IMR-90 (cell line): ENCODE data around the gene IGF2BP3. TPM values are rescaled to one million over a fixed set of nuclear protein-coding genes. Genes with fewer than 3 reads are reported as not detected.
A peak's percentile ranks its signal among the peaks of the same experiment; 100 is the strongest.

Experiments
- ATAC-seq: fragments of 200-7000 bp; cut with Tn5 transposase; 2 replicates; pipeline ENCODE4 v1.9.1; 2020; ENCODE audit warnings: low read depth, mild to moderate bottlenecking, moderate library complexity
- BruUV-seq: library from RNA; stranded (reverse); fragments of 400-500 nt; replicated peaks from 2 replicates; lab custom pipeline; 2021; lab: Mats Ljungman, UMichigan
- CTCF ChIA-PET: fragments of 300-600 bp; formaldehyde crosslinking; extraction: SDS; loops from one replicate; lab custom pipeline; 2021; ENCODE audit warnings: antibody characterized with exemption; lab: Yijun Ruan, JAX
- POLR2A ChIA-PET: fragments of 300-600 bp; sonication (Branson Sonifier 250); formaldehyde crosslinking; loops from one replicate; lab custom pipeline; 2022; ENCODE audit warnings: antibody characterized with exemption; ENCODE audit not compliant: unreplicated experiment; lab: Charles Lee
- DNase-seq: peaks from one replicate; pipeline ENCODE4 v3.0.0; 2013
- H2AFZ ChIP-seq: replicated peaks from 2 replicates; pipeline ENCODE3; 2013; ENCODE audit warnings: low read length, mild to moderate bottlenecking; ENCODE audit not compliant: poor library complexity
- H2AK5ac ChIP-seq: 2 replicates; pipeline ENCODE4 v1.6.1; 2013; ENCODE audit warnings: low read depth, low read length, inconsistent platforms
- H2AK9ac ChIP-seq: replicated peaks from 2 replicates; pipeline ENCODE3; 2013; ENCODE audit warnings: mild to moderate bottlenecking, low read depth, low read length, moderate library complexity; ENCODE audit not compliant: poor library complexity
- H2BK120ac ChIP-seq: 2 replicates; pipeline ENCODE4 v1.6.1; 2013; ENCODE audit warnings: low read depth, low read length, inconsistent platforms
- H2BK15ac ChIP-seq: 3 replicates; pipeline ENCODE4 v1.6.1; 2013; ENCODE audit warnings: low read depth, low read length, inconsistent platforms
- H2BK20ac ChIP-seq: 2 replicates; pipeline ENCODE4 v1.6.1; 2013; ENCODE audit warnings: low read depth, mild to moderate bottlenecking, inconsistent platforms, low read length, moderate library complexity
- H2BK5ac ChIP-seq: 2 replicates; pipeline ENCODE4 v1.6.1; 2013; ENCODE audit warnings: mild to moderate bottlenecking, low read depth, low read length, inconsistent platforms; ENCODE audit not compliant: poor library complexity, severe bottlenecking
- H3K14ac ChIP-seq: replicated peaks from 2 replicates; pipeline ENCODE4 v1.6.1; 2013; ENCODE audit warnings: low read depth, low read length, inconsistent platforms
- H3K18ac ChIP-seq: 2 replicates; pipeline ENCODE4 v1.6.1; 2013; ENCODE audit warnings: low read depth, low read length, control low read depth
- H3K23ac ChIP-seq: 2 replicates; pipeline ENCODE4 v1.6.1; 2013; ENCODE audit warnings: low read depth, low read length, inconsistent platforms
- H3K27ac ChIP-seq: 2 replicates; pipeline ENCODE4 v1.5.1; 2013; ENCODE audit warnings: mild to moderate bottlenecking, control low read depth, low read length; ENCODE audit not compliant: insufficient read depth
- H3K27me3 ChIP-seq: 2 replicates; pipeline ENCODE4 v1.6.1; 2013; ENCODE audit warnings: low read length; ENCODE audit not compliant: control insufficient read depth, insufficient read depth
- H3K36me3 ChIP-seq: 2 replicates; pipeline ENCODE4 v1.6.1; 2013; ENCODE audit warnings: low read length, mixed read lengths; ENCODE audit not compliant: control insufficient read depth, insufficient read depth
- H3K4ac ChIP-seq: 2 replicates; pipeline ENCODE4 v1.6.1; 2013; ENCODE audit warnings: low read depth, low read length, inconsistent platforms
- H3K4me1 ChIP-seq: 2 replicates; pipeline ENCODE4 v1.6.1; 2013; ENCODE audit warnings: low read length, mixed read lengths; ENCODE audit not compliant: control insufficient read depth, insufficient read depth
- H3K4me2 ChIP-seq: 2 replicates; pipeline ENCODE4 v1.6.1; 2013; ENCODE audit warnings: low read depth, mild to moderate bottlenecking, control low read depth, low read length, moderate library complexity
- H3K4me3 ChIP-seq: 2 replicates; pipeline ENCODE4 v1.5.1; 2013; ENCODE audit warnings: low read depth, mild to moderate bottlenecking, control low read depth, low read length, moderate library complexity; ENCODE audit not compliant: insufficient read depth
- H3K56ac ChIP-seq: 2 replicates; pipeline ENCODE4 v1.6.1; 2013; ENCODE audit warnings: low read length, inconsistent platforms; ENCODE audit not compliant: insufficient read depth; ENCODE audit errors: extremely low read depth
- H3K79me1 ChIP-seq, 2 experiments: 2 replicates each; pipeline ENCODE4 v1.6.1; 2013; ENCODE audit warnings: low read length in 2 of 2, inconsistent platforms in 1 of 2, low read depth in 1 of 2
- H3K9ac ChIP-seq: 2 replicates; pipeline ENCODE4 v1.6.1; 2013; ENCODE audit warnings: low read depth, low read length, control low read depth
- H3K9me1 ChIP-seq: 2 replicates; pipeline ENCODE4 v1.6.1; 2013; ENCODE audit warnings: low read length, inconsistent platforms; ENCODE audit not compliant: insufficient read depth
- H3K9me3 ChIP-seq: 2 replicates; pipeline ENCODE4 v1.6.1; 2013; ENCODE audit warnings: low read length; ENCODE audit not compliant: control insufficient read depth, insufficient read depth
- H4K20me1 ChIP-seq: 2 replicates; pipeline ENCODE4 v1.6.1; 2013; ENCODE audit warnings: low read length, inconsistent platforms; ENCODE audit not compliant: insufficient read depth
- H4K5ac ChIP-seq: 2 replicates; pipeline ENCODE4 v1.6.1; 2013; ENCODE audit warnings: mild to moderate bottlenecking, low read depth, low read length, control low read depth
- H4K8ac ChIP-seq, 2 experiments: 2 replicates each; pipeline ENCODE4 v1.6.1; 2013; ENCODE audit warnings: low read depth in 2 of 2, low read length in 2 of 2, control low read depth in 1 of 2, inconsistent platforms in 1 of 2
- H4K91ac ChIP-seq: 2 replicates; pipeline ENCODE4 v1.6.1; 2013; ENCODE audit warnings: low read depth, low read length, inconsistent platforms; ENCODE audit not compliant: insufficient read depth
- CHD1 ChIP-seq: IDR thresholded peaks from 2 replicates; pipeline ENCODE4 v1.6.1; 2012; ENCODE audit warnings: low read depth, low read length, improper control_type of control experiment
- CTCF ChIP-seq: conservative IDR thresholded peaks from 2 replicates; pipeline ENCODE4 v1.5.1; 2012; ENCODE audit warnings: mild to moderate bottlenecking, low read depth, low read length, improper control_type of control experiment
- ELK1 ChIP-seq: fragments of 150-350 bp; IDR thresholded peaks from 2 replicates; pipeline ENCODE4 v1.6.1; 2016; ENCODE audit warnings: low read depth, mild to moderate bottlenecking, low read length, moderate library complexity, borderline replicate concordance
- FOS ChIP-seq: fragments of 150-350 bp; IDR thresholded peaks from 2 replicates; pipeline ENCODE4 v1.6.1; 2016; ENCODE audit warnings: low read depth, low read length
- MAFK ChIP-seq: IDR thresholded peaks from 2 replicates; pipeline ENCODE4 v1.6.1; 2012; ENCODE audit warnings: low read depth, low read length, improper control_type of control experiment
- NFE2L2 ChIP-seq: fragments of 150-350 bp; IDR thresholded peaks from 2 replicates; pipeline ENCODE4 v1.6.1; 2016; ENCODE audit warnings: low read depth, mild to moderate bottlenecking, low read length
- RCOR1 ChIP-seq: IDR thresholded peaks from 2 replicates; pipeline ENCODE4 v1.6.1; 2012; ENCODE audit warnings: mild to moderate bottlenecking, low read length, improper control_type of control experiment; ENCODE audit not compliant: insufficient replicate concordance
- USF2 ChIP-seq: fragments of 150-350 bp; IDR thresholded peaks from 2 replicates; pipeline ENCODE4 v1.6.1; 2017; ENCODE audit warnings: mild to moderate bottlenecking, antibody characterized with exemption, low read length, low read depth
- WGBS, 2 experiments: methylation state at CpG; one replicate each; pipeline versions ENCODE4 v1.1.5 to v1.1.7; 2013; ENCODE audit warnings: missing lambda C conversion rate in 2 of 2; ENCODE audit not compliant: insufficient read length in 1 of 2; ENCODE audit errors: extremely low coverage in 2 of 2; 5-methylcytosine and 5-hydroxymethylcytosine counted together
- dilution Hi-C: fragments of 300-500 bp; cut with HindIII; formaldehyde crosslinking; loops from one replicate; pipeline ENCODE4 v1.14.3; 2018; ENCODE audit warnings: low sequenced_read_pairs; ENCODE audit not compliant: unreplicated experiment
- in situ Hi-C: fragments of 300-500 bp; cut with MboI; formaldehyde crosslinking; loops from 3 replicates; pipeline ENCODE4 v1.14.3; 2019; ENCODE audit warnings: low sequenced_read_pairs, inconsistent platforms, mixed read lengths
- intact Hi-C: fragments of 100-400 bp; cut with micrococcal nuclease; formaldehyde crosslinking; loops from 2 replicates; pipeline ENCODE4 v1.10.0; 2022
- polyA plus RNA-seq, 3 experiments: library from polyadenylated mRNA; depleted of rRNA; stranded (reverse); fragments of >200 nt; gene quantifications; 2 replicates each; pipeline ENCODE4 v1.2.3, GENCODE V29; 2012; ENCODE audit warnings: low replicate concordance in 1 of 3
- total RNA-seq: library from RNA; depleted of rRNA; stranded (reverse); fragments of >200 nt; gene quantifications from 2 replicates; pipeline ENCODE4 v1.2.3, GENCODE V29; 2012

Gene IGF2BP3
- total and polyA plus RNA-seq, 2 of the 4 experiments (the other 2 are of a cell fraction) = 50.9 to 59.3 TPM

GRCh38 chr7:23335621-23336020 is 134.7 kb downstream of the IGF2BP3 start:
- H3K9me1 ChIP-seq = peaks cover 5% of the 10 kb centered on the region
- no TSS peak for BruUV-seq
- POLR2A ChIA-PET = no interaction called here

More at GRCh38 chr7:23335621-23336020, 134.7 kb downstream of the IGF2BP3 start:
- intact Hi-C loops = no loop called here
- peak overlapping the region; percentile 66 for H3K14ac ChIP-seq
- no peak overlapping the region for H2AFZ ChIP-seq
- H4K5ac ChIP-seq = peak overlapping the region; percentile 75
- H2BK120ac ChIP-seq = peak overlapping the region; percentile 87
- H3K23ac ChIP-seq = peak overlapping the region; percentile 89; the same call in 1 of the 2 replicates
- H3K18ac ChIP-seq = peak overlapping the region; percentile 33; the same call in 1 of the 2 replicates
- H2BK15ac ChIP-seq = peak overlapping the region; percentile 35; the same call in 1 of the 3 replicates
- peaks cover 5% of the 10 kb centered on the region for H3K9me3 ChIP-seq
- peak overlapping the region; percentile 38 for H2AK9ac ChIP-seq
- peak overlapping the region; percentile 85 for H2BK20ac ChIP-seq
- H3K27ac ChIP-seq = peak overlapping the region; percentile 41
- no peak for DNase-seq
- peaks cover 20% of the 10 kb centered on the region for H3K4me1 ChIP-seq
- dilution Hi-C loops = no loop called here
- peak overlapping the region; percentile 67 for H4K91ac ChIP-seq
- H3K4ac ChIP-seq = peak overlapping the region; percentile 86
- in situ Hi-C loops = no loop called here
- H3K27me3 ChIP-seq = no peaks in the 10 kb centered on the region
- 0 out of 2 replicates have a peak overlapping the region, but pooled peaks have one; percentile 4 for H3K56ac ChIP-seq
- H2BK5ac ChIP-seq = peak overlapping the region; percentile 63
- peak overlapping the region; percentile 20 to 76; a peak in 3 of 4 replicates for H4K8ac ChIP-seq
- H3K9ac ChIP-seq = no peak overlapping the region
- no peak for ATAC-seq
- WGBS, 2 experiments = 30% methylated on average over 2 of the region's 6 CpGs; no CpG with 5 or more reads in 1 of the 2 experiments
- peak overlapping the region; percentile 76 for H2AK5ac ChIP-seq
- TF ChIP-seq USF2 (no peak), RCOR1 (no peak), CHD1 (no peak), CTCF (no peak), NFE2L2 (no peak), ELK1 (no peak), FOS (no peak), MAFK (no peak)
- peaks cover 13% of the 10 kb centered on the region; the same call in 1 of the 2 replicates for H4K20me1 ChIP-seq
- peaks cover 16% of the 10 kb centered on the region for H3K36me3 ChIP-seq
- CTCF ChIA-PET = interaction anchor here (0.6 kb wide), 1 partner anchor 193 kb away, joined by 11 read pairs; no protein-coding TSS in a partner anchor
- H3K4me2 ChIP-seq = no peak overlapping the region
- H3K79me1 ChIP-seq = peaks cover 13 to 55% of the 10 kb centered on the region in 2 experiments
- no peak overlapping the region for H3K4me3 ChIP-seq
